CD14-positive monocyte (primary cell): ENCODE data around the gene WDFY3. TPM values are rescaled to one million over a fixed set of nuclear protein-coding genes. Genes with fewer than 3 reads are reported as not detected.

Experiments used
- DNase-seq, 3 donors: peaks; one replicate each; pipeline ENCODE4 v3.0.0-alpha.2; 2011 to 2022
- H2AFZ ChIP-seq: 2 replicates; pipeline ENCODE4 v1.6.0; 2012; ENCODE audit warnings: mild to moderate bottlenecking, low read depth, low read length, inconsistent platforms; ENCODE audit not compliant: insufficient read depth, poor library complexity, severe bottlenecking
- H3K27ac ChIP-seq, 2 donors: 1 replicate in 1 of 2; 2 replicates in 1 of 2; pipeline ENCODE4 v1.5.1; 2012 to 2013; ENCODE audit warnings: low read length in 2 of 2, control low read depth in 1 of 2, inconsistent platforms in 1 of 2, low read depth in 1 of 2, mild to moderate bottlenecking in 1 of 2
- H3K27me3 ChIP-seq, 2 donors: one replicate each; pipeline versions ENCODE4 v1.6.0 to v1.6.1; 2011 to 2013; ENCODE audit warnings: low read length in 2 of 2; ENCODE audit not compliant: control insufficient read depth in 2 of 2, insufficient read depth in 2 of 2
- H3K36me3 ChIP-seq, 2 donors: replicated peaks in 1 of 2; 1 replicate in 1 of 2; 2 replicates in 1 of 2; pipeline versions ENCODE4 v1.5.1 to v1.6.1; 2012 to 2013; ENCODE audit warnings: low read length in 2 of 2, control low read depth in 1 of 2, inconsistent platforms in 1 of 2, mild to moderate bottlenecking in 1 of 2; ENCODE audit not compliant: insufficient read depth in 2 of 2, control insufficient read depth in 1 of 2
- H3K4me1 ChIP-seq, 2 donors: 1 replicate in 1 of 2; 2 replicates in 1 of 2; pipeline versions ENCODE4 v1.5.1 to v1.6.1; 2012 to 2013; ENCODE audit warnings: low read length in 2 of 2, control low read depth in 1 of 2, inconsistent platforms in 1 of 2, mild to moderate bottlenecking in 1 of 2, moderate library complexity in 1 of 2; ENCODE audit not compliant: insufficient read depth in 2 of 2, control insufficient read depth in 1 of 2
- H3K4me2 ChIP-seq: replicated peaks from 2 replicates; pipeline ENCODE3; 2012; ENCODE audit warnings: low read length, moderate library complexity, mild to moderate bottlenecking; ENCODE audit not compliant: poor library complexity, severe bottlenecking; ENCODE audit errors: extremely low read depth
- H3K4me3 ChIP-seq, 3 experiments: fragments of 200-600 bp in 1 of 3; sonication (generic) in 1 of 3; replicated peaks in 1 of 3; 1 replicate in 2 of 3; 2 replicates in 1 of 3; pipeline ENCODE4 v1.5.1; 2011 to 2013; ENCODE audit warnings: low read length in 3 of 3, mild to moderate bottlenecking in 3 of 3, control low read depth in 2 of 3, low read depth in 2 of 3, inconsistent platforms in 1 of 3, moderate library complexity in 1 of 3
- H3K79me2 ChIP-seq: 2 replicates; pipeline ENCODE4 v1.6.0; 2012; ENCODE audit warnings: mild to moderate bottlenecking, control low read depth, inconsistent platforms, low read length, moderate library complexity; ENCODE audit not compliant: insufficient read depth
- H3K9ac ChIP-seq: 2 replicates; pipeline ENCODE4 v1.6.0; 2017; ENCODE audit warnings: low read length, mild to moderate bottlenecking; ENCODE audit not compliant: insufficient read depth, poor library complexity, severe bottlenecking
- H3K9me3 ChIP-seq, 2 donors: replicated peaks in 1 of 2; 1 replicate in 1 of 2; 2 replicates in 1 of 2; pipeline versions ENCODE4 v1.5.1 to v1.6.1; 2012 to 2013; ENCODE audit warnings: low read length in 2 of 2, control low read depth in 1 of 2; ENCODE audit not compliant: control insufficient read depth in 1 of 2, insufficient read depth in 1 of 2
- H4K20me1 ChIP-seq: 2 replicates; pipeline ENCODE4 v1.6.0; 2012; ENCODE audit warnings: mild to moderate bottlenecking, low read length, control low read depth, moderate library complexity; ENCODE audit not compliant: insufficient read depth
- H3K27ac Mint-ChIP-seq, 7 donors: one replicate each; pipeline ENCODE4 v1.8.0; 2020; ENCODE audit warnings: mild to moderate bottlenecking in 7 of 7, mixed read lengths in 7 of 7, moderate library complexity in 6 of 7, inconsistent platforms in 2 of 7
- H3K27me3 Mint-ChIP-seq, 3 donors: one replicate each; pipeline ENCODE4 v1.8.0; 2021 to 2022; ENCODE audit warnings: low read depth in 3 of 3, mild to moderate bottlenecking in 3 of 3, mixed read lengths in 3 of 3, moderate library complexity in 3 of 3, inconsistent platforms in 1 of 3
- H3K36me3 Mint-ChIP-seq, 2 donors: one replicate each; pipeline ENCODE4 v1.8.0; 2020; ENCODE audit warnings: mixed read lengths in 2 of 2, inconsistent platforms in 1 of 2, mild to moderate bottlenecking in 1 of 2
- H3K4me1 Mint-ChIP-seq: one replicate; pipeline ENCODE4 v1.8.0; 2020; ENCODE audit warnings: mild to moderate bottlenecking, mixed read lengths
- H3K4me3 Mint-ChIP-seq, 2 donors: one replicate each; pipeline ENCODE4 v1.8.0; 2020; ENCODE audit warnings: mild to moderate bottlenecking in 2 of 2, mixed read lengths in 2 of 2, moderate library complexity in 1 of 2
- H3K9me3 Mint-ChIP-seq, 7 donors: one replicate each; pipeline ENCODE4 v1.8.0; 2020 to 2022; ENCODE audit warnings: mixed read lengths in 7 of 7, mild to moderate bottlenecking in 6 of 7, moderate library complexity in 6 of 7, inconsistent platforms in 2 of 7
- CTCF ChIP-seq: fragments of 200-600 bp; IDR thresholded peaks from one replicate; pipeline ENCODE4 v1.8.0; 2022; ENCODE audit warnings: antibody characterized with exemption, mild to moderate bottlenecking
- WGBS: methylation state at CpG from one replicate; pipeline ENCODE4 v1.1.5; 2013; ENCODE audit warnings: missing lambda C conversion rate; ENCODE audit not compliant: insufficient coverage; 5-methylcytosine and 5-hydroxymethylcytosine counted together
- intact Hi-C, 2 donors: fragments of 100-400 bp; cut with micrococcal nuclease; formaldehyde crosslinking; loops; one replicate each; pipeline versions ENCODE4 v1.15.0 to v1.15.1; 2023
- polyA plus RNA-seq, 3 donors: library from polyadenylated mRNA; depleted of rRNA in 1 of 3; unstranded in 2 of 3; stranded (reverse) in 1 of 3; fragments of 300-500 nt in 2 of 3; fragments of >200 nt in 1 of 3; fragmentation: Illumina TruSeq in 2 of 3; gene quantifications; 1 replicate in 2 of 3; 2 replicates in 1 of 3; pipeline ENCODE4 v1.2.3, GENCODE V29; 2012 to 2021

WDFY3 gene
- polyA plus RNA-seq, 3 donors: 5.6 to 35.5 (median 5.9) TPM

GRCh38 chr4:84738622-84739021 is 227.9 kb downstream of the WDFY3 start:
- DNase-seq: no peak
- no peak overlapping the region for H3K4me2 ChIP-seq
- no peaks in the 10 kb centered on the region for H3K79me2 ChIP-seq
- H3K9me3 Mint-ChIP-seq: peaks cover 0 to 2% (median 0%) of the 10 kb centered on the region in 7 donors
- peaks cover 0 to 1% (median 0%) of the 10 kb centered on the region in 3 donors for H3K27me3 Mint-ChIP-seq
- no peak overlapping the region for H3K27ac Mint-ChIP-seq
- H3K36me3 Mint-ChIP-seq: peaks cover 82 to 83% of the 10 kb centered on the region in 2 donors
- H3K36me3 ChIP-seq: peaks cover 98 to 99% of the 10 kb centered on the region in 2 donors
- no peak overlapping the region for H2AFZ ChIP-seq
- intact Hi-C loops: no loop called here
- no peaks in the 10 kb centered on the region for H3K27me3 ChIP-seq
- H3K4me3 Mint-ChIP-seq: no peak overlapping the region
- H3K4me1 Mint-ChIP-seq: no peaks in the 10 kb centered on the region
- H3K27ac ChIP-seq: no peak overlapping the region
- no peak overlapping the region for H3K9ac ChIP-seq
- H4K20me1 ChIP-seq: no peaks in the 10 kb centered on the region
- no peaks in the 10 kb centered on the region for H3K9me3 ChIP-seq
- no peaks in the 10 kb centered on the region for H3K4me1 ChIP-seq
- no peak for TF ChIP-seq CTCF
- no peak overlapping the region for H3K4me3 ChIP-seq

- Histone ChIP-seq H3K4me2 (no peak overlapping the region), H3K36me3 (peaks cover 98 to 99% of the 10 kb centered on the region in 2 donors), H3K27ac (no peak overlapping the region), H2AFZ (no peak overlapping the region), H3K79me2 (no peaks in the 10 kb centered on the region), H3K9ac (no peak overlapping the region), H3K4me1 (no peaks in the 10 kb centered on the region), H4K20me1 (no peaks in the 10 kb centered on the region), H3K27me3 (no peaks in the 10 kb centered on the region), H3K4me3 (no peak overlapping the region), H3K9me3 (no peaks in the 10 kb centered on the region)
- no CpG with 5 or more reads among the region's 3 CpGs for WGBS
- Mint-ChIP-seq H3K27me3 (no peaks in the 10 kb centered on the region), H3K9me3 (peaks cover 0 to 3% (median 0%) of the 10 kb centered on the region in 7 donors), H3K36me3 (peaks cover 82 to 85% of the 10 kb centered on the region in 2 donors), H3K4me3 (no peak overlapping the region), H3K27ac (no peak overlapping the region), H3K4me1 (no peaks in the 10 kb centered on the region)
- no peak for DNase-seq
- no peak for TF ChIP-seq CTCF
- intact Hi-C loops: no loop called here
Measured at GRCh38 chr4:84737656-84738055, 228.8 kb downstream of the WDFY3 start.
